ENCODE measurements around the gene RERG. TPM values are rescaled to one million over a fixed set of nuclear protein-coding genes. Genes with fewer than 3 reads are reported as not detected.

RERG gene
- total RNA-seq, 4 donors from 2014 or later: 61.6 to 236 (median 150) TPM

- Histone ChIP-seq H3K36me3 (no peaks in the 10 kb centered on the region), H3K27me3 (no peaks in the 10 kb centered on the region), H3K4me1 (peaks cover 14 to 31% of the 10 kb centered on the region in 2 donors), H3K4me3 (no peak overlapping the region), H3K9me3 (no peaks in the 10 kb centered on the region), H3K27ac (peak overlapping the region; percentile 92 to 95)
- peak; percentile 41 to 83 for DNase-seq
- peak in 1 of 2 donors; percentile 16 for TF ChIP-seq POLR2A (IDR thresholded peaks at IDR 0.05)
- no peak for TF ChIP-seq CTCF (IDR thresholded peaks at IDR 0.05)
- intact Hi-C loops (cut with DNase I; ENCODE audit: low total_unique reads): no loop called here
Observed at GRCh38 chr12:15168026-15168678, 53.1 kb downstream of the RERG start.

- Histone ChIP-seq H3K4me1 (peaks cover 12 to 24% of the 10 kb centered on the region in 2 donors), H3K4me3 (no peak overlapping the region), H3K27me3 (no peaks in the 10 kb centered on the region), H3K9me3 (no peaks in the 10 kb centered on the region), H3K27ac (peak overlapping the region; percentile 92 to 95), H3K36me3 (no peaks in the 10 kb centered on the region)
- DNase-seq: peak; percentile 58 to 73
- intact Hi-C loops (cut with DNase I; ENCODE audit: low total_unique reads): no loop called here
- TF ChIP-seq CTCF (IDR thresholded peaks at IDR 0.05) (no peak), POLR2A (IDR thresholded peaks at IDR 0.05) (peak in 1 of 2 donors; percentile 13)
Observed at GRCh38 chr12:15165012-15165659, 56.1 kb downstream of the RERG start.

GRCh38 chr12:15163030-15163976 lies 57.9 kb downstream of the RERG start:
- DNase-seq: no peak
- intact Hi-C loops (cut with DNase I; ENCODE audit: low total_unique reads): no loop called here
- TF ChIP-seq CTCF (IDR thresholded peaks at IDR 0.05) (no peak), POLR2A (IDR thresholded peaks at IDR 0.05) (no peak)
- H3K27me3 ChIP-seq: no peaks in the 10 kb centered on the region
- H3K4me1 ChIP-seq: peaks cover 4 to 23% of the 10 kb centered on the region in 2 donors
- no peaks in the 10 kb centered on the region for H3K36me3 ChIP-seq
- peak overlapping the region; percentile 92 to 95 for H3K27ac ChIP-seq
- no peaks in the 10 kb centered on the region for H3K9me3 ChIP-seq
- no peak overlapping the region for H3K4me3 ChIP-seq

- Histone ChIP-seq H3K4me3 (no peak overlapping the region), H3K27me3 (no peaks in the 10 kb centered on the region), H3K9me3 (no peaks in the 10 kb centered on the region), H3K4me1 (peaks cover 6 to 28% of the 10 kb centered on the region in 2 donors), H3K27ac (peak overlapping the region; percentile 92 to 95), H3K36me3 (no peaks in the 10 kb centered on the region)
- no peak for TF ChIP-seq CTCF (IDR thresholded peaks at IDR 0.05)
- TF ChIP-seq POLR2A (IDR thresholded peaks at IDR 0.05): no peak
- intact Hi-C loops (cut with DNase I; ENCODE audit: low total_unique reads): loop anchor here (10.0 kb wide), 1 partner anchor 57 kb away; no protein-coding TSS in a partner anchor
- peak in 1 of 2 donors; percentile 62 for DNase-seq
Observed at GRCh38 chr12:15158083-15158482, 63.1 kb downstream of the RERG start.

Data from uterus (tissue), 4 donors.